BJ (cell line): Measurements from ENCODE around the gene HS2ST1. TPM values are rescaled to one million over a fixed set of nuclear protein-coding genes. Genes with fewer than 3 reads are reported as not detected.

ENCODE experiments used
- CTCF ChIA-PET: fragments of 350-600 bp; formaldehyde crosslinking; extraction: SDS; loops from one replicate; lab custom pipeline; 2021; ENCODE audit warnings: antibody characterized with exemption, inconsistent platforms; lab: Yijun Ruan, JAX
- POLR2A ChIA-PET: fragments of 300-600 bp; sonication (Branson Sonifier 250); formaldehyde crosslinking; extraction: SDS; loops from one replicate; lab custom pipeline; 2021; ENCODE audit warnings: antibody characterized with exemption; lab: Charles Lee
- DNase-seq: peaks from one replicate; pipeline ENCODE4 v3.0.0-alpha.2; 2011; ENCODE audit warnings: low read depth
- H3K27me3 ChIP-seq: 2 replicates; pipeline ENCODE4 v1.6.0; 2011; ENCODE audit warnings: low read length; ENCODE audit not compliant: control insufficient read depth, insufficient read depth
- H3K36me3 ChIP-seq: 2 replicates; pipeline ENCODE4 v1.5.1; 2011; ENCODE audit warnings: low read length; ENCODE audit not compliant: control insufficient read depth, insufficient read depth
- H3K4me3 ChIP-seq: 2 replicates; pipeline ENCODE4 v1.5.1; 2011; ENCODE audit warnings: low read depth, mild to moderate bottlenecking, control low read depth, low read length
- polyA plus RNA-seq: library from polyadenylated mRNA; depleted of rRNA; stranded (reverse); fragments of >200 nt; gene quantifications from 2 replicates; pipeline ENCODE4 v1.2.3, GENCODE V29; 2011
- TF ChIP-seq, protein P1 (sequence below): IDR thresholded peaks from 2 replicates; pipeline ENCODE4 v1.5.1; 2011; ENCODE audit warnings: low read depth, mild to moderate bottlenecking, control low read depth, inconsistent platforms, low read length, moderate library complexity; ENCODE audit not compliant: insufficient read depth

The HS2ST1 gene
- polyA plus RNA-seq, 1 experiment, result 5.3 TPM

DNA sequence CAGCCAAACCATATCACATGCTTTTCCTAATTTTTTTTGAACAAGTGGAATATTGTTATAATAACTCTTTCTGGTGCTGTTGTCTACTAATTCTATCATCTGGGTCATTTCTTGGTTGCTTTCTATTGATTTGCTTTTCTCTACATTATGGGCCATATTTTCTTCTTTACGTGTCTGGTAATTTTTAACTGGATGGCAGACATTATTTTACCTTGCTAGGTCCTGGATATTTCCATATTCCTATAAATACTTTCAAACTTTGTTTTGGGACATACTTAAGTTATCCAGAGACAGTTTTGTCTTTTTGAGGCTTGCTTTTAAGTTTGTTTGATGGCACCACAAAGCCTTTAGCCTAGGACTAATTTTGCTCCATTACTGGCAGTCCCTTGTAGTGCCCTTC is 11.3 kb downstream of the HS2ST1 start:
- Histone ChIP-seq H3K27me3 (no peaks in the 10 kb centered on the region), H3K4me3 (no peak overlapping the region), H3K36me3 (no peaks in the 10 kb centered on the region)
- CTCF ChIA-PET, result interaction anchor here (1.5 kb wide), 1 partner anchor 13 kb away, joined by 3 read pairs; no protein-coding TSS in a partner anchor
- DNase-seq, result no peak
- POLR2A ChIA-PET, result no interaction called here
- TF ChIP-seq, protein P1, sequence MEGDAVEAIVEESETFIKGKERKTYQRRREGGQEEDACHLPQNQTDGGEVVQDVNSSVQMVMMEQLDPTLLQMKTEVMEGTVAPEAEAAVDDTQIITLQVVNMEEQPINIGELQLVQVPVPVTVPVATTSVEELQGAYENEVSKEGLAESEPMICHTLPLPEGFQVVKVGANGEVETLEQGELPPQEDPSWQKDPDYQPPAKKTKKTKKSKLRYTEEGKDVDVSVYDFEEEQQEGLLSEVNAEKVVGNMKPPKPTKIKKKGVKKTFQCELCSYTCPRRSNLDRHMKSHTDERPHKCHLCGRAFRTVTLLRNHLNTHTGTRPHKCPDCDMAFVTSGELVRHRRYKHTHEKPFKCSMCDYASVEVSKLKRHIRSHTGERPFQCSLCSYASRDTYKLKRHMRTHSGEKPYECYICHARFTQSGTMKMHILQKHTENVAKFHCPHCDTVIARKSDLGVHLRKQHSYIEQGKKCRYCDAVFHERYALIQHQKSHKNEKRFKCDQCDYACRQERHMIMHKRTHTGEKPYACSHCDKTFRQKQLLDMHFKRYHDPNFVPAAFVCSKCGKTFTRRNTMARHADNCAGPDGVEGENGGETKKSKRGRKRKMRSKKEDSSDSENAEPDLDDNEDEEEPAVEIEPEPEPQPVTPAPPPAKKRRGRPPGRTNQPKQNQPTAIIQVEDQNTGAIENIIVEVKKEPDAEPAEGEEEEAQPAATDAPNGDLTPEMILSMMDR, result no peak

DNA sequence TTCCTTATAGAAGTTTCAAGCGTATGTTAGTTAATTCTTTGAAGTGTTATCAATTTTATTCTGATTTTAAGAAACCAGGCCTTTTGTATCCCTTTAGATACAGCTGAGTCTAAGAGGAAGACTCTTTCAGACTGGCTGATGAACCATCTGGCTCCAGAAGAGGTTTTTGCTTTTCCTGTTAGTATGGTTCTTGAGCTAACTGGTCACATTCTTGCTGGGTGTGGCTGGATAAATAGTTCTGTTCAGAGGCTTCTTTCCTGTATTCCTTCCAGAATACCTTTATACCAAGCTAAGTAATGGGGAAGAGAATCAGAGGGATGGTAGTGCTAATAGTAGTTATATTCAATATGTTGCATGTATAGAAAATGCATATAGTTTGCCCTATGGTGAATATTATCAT is 12.4 kb downstream of the HS2ST1 start:
- TF ChIP-seq, protein P1, result no peak
- CTCF ChIA-PET, result no interaction called here
- POLR2A ChIA-PET, result interaction anchor here (1.0 kb wide), 1 partner anchor 11 kb away, joined by 3 read pairs; no protein-coding TSS in a partner anchor
- Histone ChIP-seq H3K27me3 (no peaks in the 10 kb centered on the region), H3K36me3 (no peaks in the 10 kb centered on the region), H3K4me3 (no peak overlapping the region)
- DNase-seq, result no peak

DNA sequence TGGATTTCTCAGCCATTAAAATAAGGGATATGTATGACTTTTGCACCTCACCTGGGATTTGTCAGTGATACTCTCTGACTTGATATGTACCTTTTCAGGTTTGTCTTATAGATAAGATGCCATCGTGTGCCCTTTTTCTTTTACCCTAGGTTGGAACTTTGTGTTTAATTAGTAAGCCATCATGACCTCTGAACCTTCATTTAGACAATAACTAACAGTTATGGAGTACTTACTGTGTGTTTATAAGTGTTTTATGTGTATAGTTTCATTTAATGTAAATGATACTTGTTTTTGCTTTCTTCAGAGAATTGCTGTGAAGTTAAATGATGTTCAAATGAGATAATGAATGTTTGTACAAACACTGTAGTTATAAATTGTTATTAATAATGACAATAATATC is 14.4 kb downstream of the HS2ST1 start:
- POLR2A ChIA-PET, result no interaction called here
- no peak overlapping the region for H3K4me3 ChIP-seq
- CTCF ChIA-PET, result no interaction called here
- no peaks in the 10 kb centered on the region for H3K27me3 ChIP-seq
- no peaks in the 10 kb centered on the region for H3K36me3 ChIP-seq
- TF ChIP-seq, protein P1, result no peak
- DNase-seq, result no peak

DNA sequence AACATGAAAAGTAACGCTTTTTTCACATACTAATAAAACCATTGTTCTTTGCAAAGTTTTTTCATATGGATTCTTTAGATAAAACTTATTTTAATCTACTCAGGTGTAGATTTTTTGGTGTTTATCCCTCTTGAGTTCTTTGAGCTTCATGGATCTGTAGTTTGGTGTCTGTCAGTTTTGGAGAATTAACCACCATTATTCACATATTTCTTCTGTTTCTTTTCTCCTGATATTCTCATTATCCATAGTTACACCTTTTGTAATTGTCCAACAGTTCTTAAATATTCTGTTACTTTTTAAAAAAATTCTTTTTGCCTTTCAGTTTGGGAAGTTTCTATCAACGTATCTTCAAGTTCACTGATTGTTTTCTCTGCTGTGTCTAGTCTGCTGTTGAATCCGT is 18.6 kb downstream of the HS2ST1 start:
- TF ChIP-seq, protein P1, result no peak
- no peak for DNase-seq
- H3K27me3 ChIP-seq, result no peaks in the 10 kb centered on the region
- no peak overlapping the region for H3K4me3 ChIP-seq
- CTCF ChIA-PET, result no interaction called here
- no peaks in the 10 kb centered on the region for H3K36me3 ChIP-seq
- POLR2A ChIA-PET, result no interaction called here

DNA sequence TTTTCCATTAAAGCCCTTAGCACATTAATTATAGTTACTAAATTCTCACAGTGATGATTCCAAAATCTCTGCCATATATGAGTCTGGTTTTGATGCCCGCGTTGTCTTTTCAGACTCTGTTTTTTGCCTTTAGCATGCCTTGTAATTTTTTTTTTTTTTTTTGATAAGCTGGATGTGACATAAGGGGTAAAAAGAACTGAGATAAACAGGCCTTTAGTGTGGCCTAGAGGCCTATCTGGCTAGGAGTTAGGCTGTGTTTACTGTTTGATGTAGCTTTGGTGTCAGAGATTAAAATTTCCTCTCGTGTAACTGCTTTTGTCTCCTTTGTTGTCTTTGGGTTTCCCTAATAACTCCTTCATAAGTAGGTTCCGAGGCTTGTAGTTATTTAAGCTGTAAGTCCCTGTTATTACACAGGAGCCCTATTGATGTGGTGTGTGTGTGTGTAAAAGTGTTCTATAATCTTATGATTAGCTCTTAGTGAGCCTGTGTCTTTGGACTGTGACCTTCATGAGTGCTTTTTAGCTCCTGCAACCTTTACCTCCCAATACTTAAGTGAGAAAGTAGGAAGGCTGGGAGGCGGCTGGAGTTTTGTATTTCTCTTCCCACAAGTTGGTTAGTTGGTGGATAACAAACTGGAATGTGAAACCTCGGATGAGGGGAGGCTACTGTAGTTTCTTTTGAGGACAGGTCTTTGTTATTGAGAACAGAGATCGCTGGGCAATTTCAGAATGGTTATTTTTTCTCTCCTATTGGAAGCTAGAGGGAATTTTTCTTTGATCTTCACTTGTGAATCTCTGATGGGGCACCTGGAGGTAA is 19.3 kb downstream of the HS2ST1 start:
- CTCF ChIA-PET, result no interaction called here
- DNase-seq, result no peak

More for the DNA sequence above, 19.3 kb downstream of the HS2ST1 start:
- Histone ChIP-seq H3K27me3 (no peaks in the 10 kb centered on the region), H3K36me3 (no peaks in the 10 kb centered on the region), H3K4me3 (no peak overlapping the region)
- TF ChIP-seq, protein P1, result no peak
- POLR2A ChIA-PET, result no interaction called here
